ENCODE results near the gene LTK. TPM values are rescaled to one million over a fixed set of nuclear protein-coding genes. Genes with fewer than 3 reads are reported as not detected.

Gene LTK
- total RNA-seq, 1 experiment from 2014 or later: 9.2 TPM

DNA sequence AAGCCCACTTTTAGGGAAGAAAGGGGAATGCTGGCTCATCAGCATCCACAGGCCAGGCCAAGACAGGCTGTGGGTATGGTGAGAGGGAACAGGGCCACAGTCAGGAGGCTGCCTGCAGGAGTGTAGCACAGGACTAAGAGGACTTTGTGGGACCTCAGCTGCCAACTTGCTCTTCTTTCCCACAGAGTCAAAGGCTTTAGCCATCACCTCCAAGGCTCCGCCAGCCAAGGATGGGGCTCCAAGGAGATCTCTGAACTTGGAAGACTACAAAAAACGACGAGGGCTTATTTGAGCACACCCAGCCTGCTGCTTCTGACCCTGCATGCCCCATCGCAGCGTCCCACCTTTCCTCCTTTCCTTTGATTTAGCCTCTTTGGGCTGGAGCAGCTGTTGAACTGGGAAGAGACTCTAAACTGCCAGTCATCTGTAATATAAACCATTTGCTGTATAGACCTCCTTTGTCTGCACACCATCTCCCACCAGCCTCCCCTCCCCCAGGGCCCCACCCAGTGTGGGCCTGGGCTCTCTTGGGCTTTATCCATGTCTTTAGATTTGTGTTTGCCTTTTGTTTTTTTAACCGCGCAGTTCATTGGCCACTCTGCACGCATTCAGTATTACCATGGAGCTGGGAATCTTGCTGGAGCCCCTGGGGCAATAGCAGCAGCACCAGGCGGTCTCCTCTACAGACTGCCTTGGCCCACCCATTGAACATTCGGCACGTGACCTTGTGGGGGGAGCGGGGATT lies 33.1 kb downstream of the LTK start:
- no peaks in the 10 kb centered on the region for H3K9me2 ChIP-seq (ENCODE audit: insufficient read depth)
- ATAC-seq (no peak), DNase-seq (ENCODE audit: low read depth, low spot score) (no peak)
- no peak overlapping the region for H3K4me2 ChIP-seq (ENCODE audit: low read length)
- ChIA-PET RAD21 (ENCODE audit: low non-redundant PET in 1 of 2, low total read pairs in 2 of 2, uncharacterized antibody in 2 of 2, unreplicated experiment in 2 of 2) (no interaction called here), POLR2A (interaction anchor here (0.7 kb wide), 1 partner anchor 216 kb away, joined by 5 read pairs; no protein-coding TSS in a partner anchor), CTCF (interaction anchor here (0.7 to 1.6 kb wide), 2 partner anchors 15 to 572 kb away, joined by 3 to 7 read pairs; no protein-coding TSS in a partner anchor)
- no peaks in the 10 kb centered on the region for H3K79me2 ChIP-seq (ENCODE audit: insufficient read depth, low read length)
- H3K9me3 ChIP-seq (ENCODE audit: control insufficient read depth in 1 of 2, insufficient read depth in 1 of 2, low read depth in 1 of 2, low read length in 2 of 2): no peaks in the 10 kb centered on the region
- no peaks in the 10 kb centered on the region for H3K4me1 ChIP-seq (ENCODE audit: control insufficient read depth in 1 of 2, insufficient read depth in 2 of 2, low read length in 2 of 2)
- no peaks in the 10 kb centered on the region for H3K27me3 ChIP-seq (ENCODE audit: insufficient read depth, low read length)
- no peak overlapping the region for H3K9ac ChIP-seq (ENCODE audit: low read length)
- H2AFZ ChIP-seq (ENCODE audit: low read depth, low read length, poor library complexity, severe bottlenecking): no peak overlapping the region
- H3K27ac ChIP-seq (ENCODE audit: low read depth, low read length): no peak overlapping the region
- no peak overlapping the region for H3K4me3 ChIP-seq (replicated peaks in 1 of 2; ENCODE audit: low read depth in 1 of 2, low read length in 2 of 2)
- BruUV-seq (replicated peaks): no TSS peak
- TF ChIP-seq ELF1 (IDR thresholded peaks at IDR 0.05; ENCODE audit: borderline replicate concordance, low read depth) (no peak), EZH2 (IDR thresholded peaks at IDR 0.05) (no peak), EZH2phosphoT487 (IDR thresholded peaks at IDR 0.05; ENCODE audit: borderline replicate concordance) (no peak), YY1 (IDR thresholded peaks at IDR 0.05; ENCODE audit: extremely low read depth, insufficient replicate concordance, low read depth, low read length) (no peak), ZNF274 (IDR thresholded peaks at IDR 0.05; ENCODE audit: low read depth, low read length) (no peak), ZFX (IDR thresholded peaks at IDR 0.05) (no peak), SIN3A (IDR thresholded peaks at IDR 0.05; ENCODE audit: low read depth) (no peak), CEBPB (IDR thresholded peaks at IDR 0.05; ENCODE audit: low read depth) (no peak), JUND (IDR thresholded peaks at IDR 0.05) (no peak), POLR2A (IDR thresholded peaks at IDR 0.05; ENCODE audit: borderline replicate concordance, extremely low read depth, insufficient read depth, insufficient read length) (no peak), POLR2AphosphoS5 (IDR thresholded peaks at IDR 0.05; ENCODE audit: low read depth, low read length) (no peak), SRF (IDR thresholded peaks at IDR 0.05; ENCODE audit: low read depth) (no peak), CBX3 (IDR thresholded peaks at IDR 0.05; ENCODE audit: low read depth) (no peak), FOSL1 (IDR thresholded peaks at IDR 0.05; ENCODE audit: low read depth) (no peak), RAD21 (IDR thresholded peaks at IDR 0.05; ENCODE audit: low read depth) (no peak)
- TF ChIP-seq, protein P1, sequence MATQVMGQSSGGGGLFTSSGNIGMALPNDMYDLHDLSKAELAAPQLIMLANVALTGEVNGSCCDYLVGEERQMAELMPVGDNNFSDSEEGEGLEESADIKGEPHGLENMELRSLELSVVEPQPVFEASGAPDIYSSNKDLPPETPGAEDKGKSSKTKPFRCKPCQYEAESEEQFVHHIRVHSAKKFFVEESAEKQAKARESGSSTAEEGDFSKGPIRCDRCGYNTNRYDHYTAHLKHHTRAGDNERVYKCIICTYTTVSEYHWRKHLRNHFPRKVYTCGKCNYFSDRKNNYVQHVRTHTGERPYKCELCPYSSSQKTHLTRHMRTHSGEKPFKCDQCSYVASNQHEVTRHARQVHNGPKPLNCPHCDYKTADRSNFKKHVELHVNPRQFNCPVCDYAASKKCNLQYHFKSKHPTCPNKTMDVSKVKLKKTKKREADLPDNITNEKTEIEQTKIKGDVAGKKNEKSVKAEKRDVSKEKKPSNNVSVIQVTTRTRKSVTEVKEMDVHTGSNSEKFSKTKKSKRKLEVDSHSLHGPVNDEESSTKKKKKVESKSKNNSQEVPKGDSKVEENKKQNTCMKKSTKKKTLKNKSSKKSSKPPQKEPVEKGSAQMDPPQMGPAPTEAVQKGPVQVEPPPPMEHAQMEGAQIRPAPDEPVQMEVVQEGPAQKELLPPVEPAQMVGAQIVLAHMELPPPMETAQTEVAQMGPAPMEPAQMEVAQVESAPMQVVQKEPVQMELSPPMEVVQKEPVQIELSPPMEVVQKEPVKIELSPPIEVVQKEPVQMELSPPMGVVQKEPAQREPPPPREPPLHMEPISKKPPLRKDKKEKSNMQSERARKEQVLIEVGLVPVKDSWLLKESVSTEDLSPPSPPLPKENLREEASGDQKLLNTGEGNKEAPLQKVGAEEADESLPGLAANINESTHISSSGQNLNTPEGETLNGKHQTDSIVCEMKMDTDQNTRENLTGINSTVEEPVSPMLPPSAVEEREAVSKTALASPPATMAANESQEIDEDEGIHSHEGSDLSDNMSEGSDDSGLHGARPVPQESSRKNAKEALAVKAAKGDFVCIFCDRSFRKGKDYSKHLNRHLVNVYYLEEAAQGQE (IDR thresholded peaks at IDR 0.05; ENCODE audit: low read depth): no peak
- TF ChIP-seq, protein P2, sequence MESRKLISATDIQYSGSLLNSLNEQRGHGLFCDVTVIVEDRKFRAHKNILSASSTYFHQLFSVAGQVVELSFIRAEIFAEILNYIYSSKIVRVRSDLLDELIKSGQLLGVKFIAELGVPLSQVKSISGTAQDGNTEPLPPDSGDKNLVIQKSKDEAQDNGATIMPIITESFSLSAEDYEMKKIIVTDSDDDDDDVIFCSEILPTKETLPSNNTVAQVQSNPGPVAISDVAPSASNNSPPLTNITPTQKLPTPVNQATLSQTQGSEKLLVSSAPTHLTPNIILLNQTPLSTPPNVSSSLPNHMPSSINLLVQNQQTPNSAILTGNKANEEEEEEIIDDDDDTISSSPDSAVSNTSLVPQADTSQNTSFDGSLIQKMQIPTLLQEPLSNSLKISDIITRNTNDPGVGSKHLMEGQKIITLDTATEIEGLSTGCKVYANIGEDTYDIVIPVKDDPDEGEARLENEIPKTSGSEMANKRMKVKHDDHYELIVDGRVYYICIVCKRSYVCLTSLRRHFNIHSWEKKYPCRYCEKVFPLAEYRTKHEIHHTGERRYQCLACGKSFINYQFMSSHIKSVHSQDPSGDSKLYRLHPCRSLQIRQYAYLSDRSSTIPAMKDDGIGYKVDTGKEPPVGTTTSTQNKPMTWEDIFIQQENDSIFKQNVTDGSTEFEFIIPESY (IDR thresholded peaks at IDR 0.05; ENCODE audit: extremely low read depth, insufficient replicate concordance, low read length): no peak
- peaks cover 29 to 45% of the 10 kb centered on the region in 2 experiments for H3K36me3 ChIP-seq (ENCODE audit: control insufficient read depth in 1 of 2, insufficient read depth in 2 of 2, low read length in 2 of 2)
- no peaks in the 10 kb centered on the region for H4K20me1 ChIP-seq (ENCODE audit: insufficient read depth)
- intact Hi-C loops (cut with micrococcal nuclease): no loop called here

Measured in HCT116 (cell line).